Keratinocyte (primary cell): ENCODE results near the gene ZFYVE1.

ENCODE experiments used
- EZH2 ChIP-seq: IDR thresholded peaks from one replicate; pipeline ENCODE4 v1.6.1; 2012; ENCODE audit warnings: inconsistent platforms, mild to moderate bottlenecking, low read length, moderate library complexity
- TF ChIP-seq, protein P1 (sequence below), 3 experiments: IDR thresholded peaks in 1 of 3; conservative IDR thresholded peaks in 1 of 3; optimal IDR thresholded peaks in 1 of 3; 2 replicates in 2 of 3; 3 replicates in 1 of 3; pipeline versions ENCODE3 to v1.5.1; 2011; ENCODE audit warnings: low read length in 3 of 3, mild to moderate bottlenecking in 3 of 3, moderate library complexity in 2 of 3, control low read depth in 1 of 3, inconsistent platforms in 1 of 3; ENCODE audit not compliant: insufficient read depth in 2 of 3; ENCODE audit errors: extremely low read depth in 1 of 3

DNA sequence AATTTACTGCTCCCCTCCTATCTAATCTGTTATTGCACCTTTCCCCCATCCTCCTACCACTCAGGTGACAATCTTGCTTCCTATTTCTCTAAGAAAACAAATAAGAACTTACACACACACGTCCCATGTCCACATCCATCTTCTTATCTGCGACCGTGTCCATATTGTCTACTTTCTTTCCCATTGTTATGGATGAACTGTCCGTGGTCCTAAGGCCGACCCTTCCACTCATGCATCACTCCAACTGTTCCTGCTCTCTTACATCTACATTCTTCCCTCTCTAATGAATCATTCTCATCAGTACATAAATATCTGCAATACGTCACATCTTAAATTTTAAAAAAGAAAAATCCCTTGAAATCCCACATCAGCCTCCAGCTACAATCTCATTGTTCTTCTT is 30.0 kb downstream of the ZFYVE1 start:
- no peak for TF ChIP-seq EZH2
- TF ChIP-seq, protein P1, sequence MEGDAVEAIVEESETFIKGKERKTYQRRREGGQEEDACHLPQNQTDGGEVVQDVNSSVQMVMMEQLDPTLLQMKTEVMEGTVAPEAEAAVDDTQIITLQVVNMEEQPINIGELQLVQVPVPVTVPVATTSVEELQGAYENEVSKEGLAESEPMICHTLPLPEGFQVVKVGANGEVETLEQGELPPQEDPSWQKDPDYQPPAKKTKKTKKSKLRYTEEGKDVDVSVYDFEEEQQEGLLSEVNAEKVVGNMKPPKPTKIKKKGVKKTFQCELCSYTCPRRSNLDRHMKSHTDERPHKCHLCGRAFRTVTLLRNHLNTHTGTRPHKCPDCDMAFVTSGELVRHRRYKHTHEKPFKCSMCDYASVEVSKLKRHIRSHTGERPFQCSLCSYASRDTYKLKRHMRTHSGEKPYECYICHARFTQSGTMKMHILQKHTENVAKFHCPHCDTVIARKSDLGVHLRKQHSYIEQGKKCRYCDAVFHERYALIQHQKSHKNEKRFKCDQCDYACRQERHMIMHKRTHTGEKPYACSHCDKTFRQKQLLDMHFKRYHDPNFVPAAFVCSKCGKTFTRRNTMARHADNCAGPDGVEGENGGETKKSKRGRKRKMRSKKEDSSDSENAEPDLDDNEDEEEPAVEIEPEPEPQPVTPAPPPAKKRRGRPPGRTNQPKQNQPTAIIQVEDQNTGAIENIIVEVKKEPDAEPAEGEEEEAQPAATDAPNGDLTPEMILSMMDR (optimal IDR thresholded peaks at IDR 0.05 in 1 of 3, IDR thresholded peaks at IDR 0.05 in 1 of 3, conservative IDR thresholded peaks at IDR 0.05 in 1 of 3; ENCODE audit: extremely low read depth in 1 of 3, insufficient read depth in 2 of 3, low read length in 3 of 3): no peak
